Activated CD4-positive, alpha-beta T cell treated with anti-CD3 and anti-CD28 coated beads, Interleukin-10, Interleukin-2, amounts not matched to agents 100 ng/mL and 50 ng/mL, durations not matched to agents 16 hours and 8 hours (primary cell): Measurements from ENCODE around the gene CORO2B.

ENCODE experiments used
- DNase-seq: peaks from one replicate; pipeline ENCODE4 v3.0.0-alpha.2; 2020

CORO2B gene

DNA sequence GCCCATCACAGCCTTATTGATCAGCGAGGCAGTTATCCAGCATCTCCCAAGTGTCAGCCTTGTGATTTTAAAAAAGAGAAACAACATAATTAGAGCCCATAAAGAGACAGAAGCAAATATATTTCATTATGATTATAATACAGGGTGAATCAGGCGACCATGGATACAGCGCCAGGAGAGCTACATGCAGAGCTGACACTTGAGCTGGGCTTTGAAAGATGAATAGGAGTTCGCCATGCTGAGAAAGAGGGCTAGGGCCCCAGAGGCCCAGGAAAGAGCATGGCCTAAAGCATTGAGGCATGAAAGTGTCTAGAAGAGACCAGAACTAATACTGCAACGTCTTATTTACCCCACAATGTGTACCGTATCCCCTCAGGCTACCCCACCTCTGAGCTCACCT lies 4.2 kb upstream of the CORO2B start:
- no peak for DNase-seq

- DNase-seq, result no peak
Observed at GRCh38 chr15:68576235-68576892, 2.4 kb upstream of the CORO2B start.

GRCh38 chr15:68578175-68578979 lies 416 bp upstream of the CORO2B start:
- peak; percentile 15 for DNase-seq

DNA sequence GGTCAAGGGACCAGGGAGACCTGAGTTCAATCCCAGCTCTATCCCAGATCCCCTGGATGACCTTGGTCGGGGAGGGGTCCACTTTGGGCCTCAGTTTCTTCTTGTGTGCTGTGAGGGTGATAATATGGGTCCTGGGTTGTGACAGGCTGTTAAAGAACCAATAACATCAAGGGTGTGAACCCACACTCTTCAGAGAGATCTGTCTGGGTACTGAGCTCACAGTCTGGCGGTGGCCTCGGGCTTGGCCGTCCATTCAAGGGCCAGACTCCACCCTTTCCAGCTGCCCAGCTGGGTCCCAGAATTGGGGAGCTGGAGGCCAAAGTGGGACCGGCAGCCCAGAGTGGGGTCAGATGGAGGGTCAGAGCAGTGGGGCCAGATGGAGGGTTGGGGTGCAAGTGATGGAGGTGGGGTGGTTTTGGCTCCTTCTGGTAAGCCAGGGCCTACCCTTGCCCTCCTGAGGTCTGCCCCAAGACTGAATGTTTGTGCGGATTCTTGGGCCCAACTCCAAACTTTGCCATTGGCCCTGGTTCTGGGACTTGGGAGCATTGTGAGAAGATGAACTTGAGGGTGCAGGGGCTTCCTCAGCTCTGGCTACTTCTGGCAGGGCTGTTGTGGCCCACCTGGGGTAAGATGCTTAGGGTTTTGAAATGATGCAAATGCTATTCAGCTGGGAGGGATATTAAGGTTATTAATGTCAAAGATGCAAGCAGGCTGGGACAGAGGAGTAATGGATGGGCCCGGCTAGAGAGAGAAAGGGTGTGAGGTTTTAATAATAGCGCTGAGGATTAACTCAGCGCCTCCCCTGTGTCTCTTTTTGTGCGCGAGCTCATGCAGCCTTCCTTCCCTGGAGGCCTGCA lies 1.5 kb downstream of the CORO2B start:
- DNase-seq, result no peak

GRCh38 chr15:68580883-68581155 lies 2.0 kb downstream of the CORO2B start:
- DNase-seq, result no peak

DNA sequence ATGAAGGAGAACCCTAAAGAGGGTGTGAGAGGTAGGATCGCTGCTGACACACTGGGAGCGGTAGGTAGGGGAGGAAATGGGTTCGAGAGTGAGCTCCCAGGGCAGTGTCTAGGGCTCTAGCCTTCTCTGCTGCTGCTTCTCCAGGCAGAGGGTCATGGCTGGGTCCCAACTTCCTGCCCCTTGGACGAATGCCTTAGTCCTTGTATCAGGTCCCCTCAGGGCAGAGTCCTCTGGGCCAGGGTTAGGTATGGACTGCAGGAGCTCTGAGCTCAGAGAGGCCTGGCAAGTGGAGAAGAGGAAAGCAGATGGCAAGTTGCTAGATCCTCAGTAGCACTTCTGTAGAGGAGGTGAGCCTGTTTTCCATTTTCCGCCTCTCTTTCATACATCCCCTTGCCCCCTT lies 2.9 kb downstream of the CORO2B start:
- no peak for DNase-seq

DNA sequence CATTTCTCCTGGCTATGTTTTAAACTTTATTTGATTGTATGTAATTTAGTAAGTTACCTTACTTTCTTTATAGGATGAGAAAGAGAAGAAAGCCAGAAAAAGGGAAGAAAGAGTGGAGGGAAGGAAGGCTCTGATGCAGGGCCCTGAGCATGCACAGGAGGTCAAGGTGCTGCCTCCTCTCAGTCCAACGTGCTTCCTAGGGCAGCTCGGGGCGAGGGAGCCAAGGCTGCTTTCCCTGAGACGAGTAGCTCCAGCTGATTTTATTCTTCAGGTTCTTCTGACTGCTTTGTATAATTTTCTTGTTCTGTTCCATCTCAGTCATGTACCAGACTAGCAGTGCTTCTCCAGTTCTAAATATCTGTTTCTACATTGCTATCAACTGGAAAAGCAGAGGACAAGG lies 3.4 kb downstream of the CORO2B start:
- no peak for DNase-seq

- DNase-seq, result no peak
Observed at GRCh38 chr15:68582864-68583263, 4.1 kb downstream of the CORO2B start.

- DNase-seq, result no peak
Observed at GRCh38 chr15:68583321-68583720, 4.5 kb downstream of the CORO2B start.

DNA sequence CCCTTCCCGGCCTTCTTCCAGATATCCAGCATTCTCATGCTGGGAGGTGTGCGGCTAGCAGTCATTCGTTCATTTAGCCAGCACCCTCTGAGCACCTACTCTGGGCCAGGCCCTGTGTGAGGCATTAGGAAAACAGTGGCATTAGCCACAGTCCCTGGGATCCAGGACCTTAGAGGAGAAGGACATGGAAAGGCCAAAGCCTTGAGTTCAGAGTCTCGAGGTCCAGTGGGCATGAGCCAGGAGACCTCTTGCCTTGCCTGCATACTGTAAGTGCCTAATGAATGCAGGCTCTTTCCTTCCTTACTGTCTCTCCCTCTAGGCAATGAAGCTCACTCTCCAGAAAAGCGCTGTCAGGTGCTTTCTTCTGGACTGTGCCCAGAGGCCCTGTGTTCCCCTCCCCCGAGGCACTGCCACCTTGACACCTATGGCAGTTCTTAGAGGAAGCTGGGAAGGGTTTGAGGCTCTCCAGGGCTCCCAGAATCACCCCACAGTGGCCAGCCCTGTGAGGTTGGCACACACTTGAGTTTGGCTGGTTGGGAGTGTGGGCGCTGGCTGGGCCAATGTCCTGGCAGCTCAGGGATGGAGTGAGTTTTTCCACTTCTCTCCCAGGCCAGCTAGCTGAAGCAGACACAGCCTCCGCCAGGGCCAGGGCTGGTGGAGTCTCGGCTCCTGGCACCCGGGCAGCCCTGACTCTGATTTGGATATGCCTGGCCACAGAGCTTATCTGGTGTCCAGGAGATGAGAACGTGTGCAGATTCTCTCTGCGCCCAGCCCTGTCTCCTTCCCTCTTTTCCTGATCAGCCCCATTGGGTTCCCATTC lies 5.4 kb downstream of the CORO2B start:
- DNase-seq, result no peak

- no peak for DNase-seq
Observed at GRCh38 chr15:68584756-68585573, 6.2 kb downstream of the CORO2B start.

GRCh38 chr15:68585574-68586273 lies 6.9 kb downstream of the CORO2B start:
- DNase-seq, result no peak

GRCh38 chr15:68586274-68586961 lies 7.6 kb downstream of the CORO2B start:
- DNase-seq, result no peak

- DNase-seq, result no peak
Observed at GRCh38 chr15:68587769-68588385, 9.1 kb downstream of the CORO2B start.

DNA sequence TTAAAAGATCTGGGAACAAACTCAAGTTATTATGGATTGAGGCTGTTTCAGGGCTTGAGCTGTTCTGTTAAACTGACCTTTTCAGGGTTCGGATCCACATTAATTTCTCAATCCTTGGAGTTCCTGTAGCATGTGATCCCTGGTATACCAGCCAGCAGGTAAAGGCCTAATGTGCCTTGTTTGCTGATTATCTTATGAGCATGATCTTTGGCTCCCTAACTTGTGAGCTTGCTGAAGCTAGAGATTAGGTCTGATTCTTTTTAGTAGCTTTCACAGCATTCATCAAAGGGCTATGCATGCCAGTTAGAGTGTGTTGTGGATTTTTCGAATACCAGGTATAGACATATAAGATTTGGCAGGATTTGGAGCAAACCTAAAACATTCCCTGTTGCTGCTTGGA lies 10.3 kb downstream of the CORO2B start:
- no peak for DNase-seq

GRCh38 chr15:68589783-68590710 lies 11.3 kb downstream of the CORO2B start:
- no peak for DNase-seq

DNA sequence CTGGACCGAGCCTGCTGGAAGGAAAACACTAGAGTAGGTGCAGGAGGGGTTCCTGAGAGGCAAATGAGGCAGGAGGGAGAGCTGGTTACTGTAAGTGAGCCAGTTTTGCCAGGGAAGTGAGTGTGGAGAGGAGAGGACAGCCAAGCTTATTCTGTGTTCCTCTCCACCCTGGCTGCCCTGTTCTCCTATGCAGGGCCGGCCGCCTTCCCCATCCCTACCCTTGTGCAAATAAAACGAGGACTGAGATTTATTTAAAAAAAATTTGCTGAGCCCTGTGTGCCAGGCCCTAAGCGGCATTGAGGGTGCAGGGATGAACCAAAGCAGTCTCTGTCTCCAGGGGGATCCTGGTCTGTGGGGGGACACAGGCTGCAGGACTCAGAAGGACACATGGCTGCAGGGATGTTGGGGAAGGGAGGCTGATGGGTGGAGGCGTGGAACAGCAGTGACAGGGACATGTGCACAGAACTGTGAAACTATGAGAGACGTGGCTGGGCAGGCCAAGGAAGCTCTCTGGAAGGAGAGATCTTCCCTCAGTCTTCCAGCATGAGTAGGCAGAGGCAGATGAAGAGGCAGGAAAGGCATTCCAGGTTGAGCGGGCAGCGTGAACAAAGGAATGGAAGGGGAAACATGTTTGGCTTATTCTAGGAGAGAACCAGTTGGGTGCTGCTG lies 12.1 kb downstream of the CORO2B start:
- no peak for DNase-seq

- DNase-seq, result no peak
Observed at GRCh38 chr15:68592054-68592453, 13.3 kb downstream of the CORO2B start.

- DNase-seq, result no peak
Observed at GRCh38 chr15:68592544-68592943, 13.8 kb downstream of the CORO2B start.
